Astrocyte of the spinal cord (primary cell): ENCODE measurements around the gene CTNNA2.

ENCODE experiments used
- DNase-seq: peaks from one replicate; pipeline ENCODE4 v3.0.0; 2011; ENCODE audit warnings: low read depth, low spot score
- H3K4me3 ChIP-seq: 2 replicates; pipeline ENCODE4 v1.5.1; 2011; ENCODE audit warnings: low read depth, mild to moderate bottlenecking, low read length, moderate library complexity
- CTCF ChIP-seq: IDR thresholded peaks from 2 replicates; pipeline ENCODE4 v1.5.1; 2012; ENCODE audit warnings: low read depth, mild to moderate bottlenecking, low read length, inconsistent platforms
- in situ Hi-C: cut with HindIII; loops from 2 replicates; pipeline ENCODE4 v1.10.0; 2017; ENCODE audit warnings: low sequenced_read_pairs

CTNNA2 gene

GRCh38 chr2:79620679-79621078, 107.8 kb downstream of the CTNNA2 start:
- no peak overlapping the region for H3K4me3 ChIP-seq
- no peak for TF ChIP-seq CTCF
- no peak for DNase-seq
- in situ Hi-C loops, result no loop called here

- no peak for DNase-seq
- TF ChIP-seq CTCF, result no peak
- no peak overlapping the region for H3K4me3 ChIP-seq
- in situ Hi-C loops, result no loop called here
These were observed 108.4 kb downstream of the CTNNA2 start for GRCh38 chr2:79621252-79621651.

- TF ChIP-seq CTCF, result no peak
- in situ Hi-C loops, result no loop called here
- H3K4me3 ChIP-seq, result no peak overlapping the region
- no peak for DNase-seq
These were observed 108.9 kb downstream of the CTNNA2 start for GRCh38 chr2:79621755-79622154.

- DNase-seq, result peak; percentile 45
- no peak overlapping the region for H3K4me3 ChIP-seq
- TF ChIP-seq CTCF, result no peak
- in situ Hi-C loops, result no loop called here
These were observed 109.7 kb downstream of the CTNNA2 start for GRCh38 chr2:79622508-79622907.

GRCh38 chr2:79627237-79627636, 114.4 kb downstream of the CTNNA2 start:
- TF ChIP-seq CTCF, result no peak
- in situ Hi-C loops, result no loop called here

GRCh38 chr2:79630060-79630459, 117.2 kb downstream of the CTNNA2 start:
- TF ChIP-seq CTCF, result peak; percentile 10
- DNase-seq, result peak; percentile 30
- H3K4me3 ChIP-seq, result no peak overlapping the region
- in situ Hi-C loops, result no loop called here

More at GRCh38 chr2:79627237-79627636, 114.4 kb downstream of the CTNNA2 start:
- DNase-seq, result no peak
- H3K4me3 ChIP-seq, result no peak overlapping the region
